Neural cell (in vitro differentiated cells): ENCODE measurements around the gene ARHGEF17. TPM values are rescaled to one million over a fixed set of nuclear protein-coding genes. Genes with fewer than 3 reads are reported as not detected.

Source experiments
- H2AFZ ChIP-seq: fragments of 200-600, 300-800 bp; sonication (generic), shearing (Covaris generic); 2 replicates; pipeline ENCODE4 v1.6.0; 2014; ENCODE audit warnings: low read depth, mild to moderate bottlenecking, antibody characterized with exemption, low read length, moderate library complexity
- H3F3A ChIP-seq: fragments of 200-600 bp; shearing (Covaris generic); 2 replicates; pipeline ENCODE4 v1.6.1; 2016; ENCODE audit warnings: mild to moderate bottlenecking, moderate library complexity, mixed read lengths, antibody characterized with exemption, low read length; ENCODE audit not compliant: insufficient read depth, poor library complexity, severe bottlenecking
- H3K27ac ChIP-seq: fragments of 200-600, 300-800 bp; sonication (generic), shearing (Covaris generic); 2 replicates; pipeline ENCODE4 v1.5.1; 2014; ENCODE audit warnings: mild to moderate bottlenecking, low read length, moderate library complexity
- H3K27me3 ChIP-seq: fragments of 300-800, 200-600 bp; sonication (generic), shearing (Covaris generic); 2 replicates; pipeline ENCODE4 v1.6.0; 2014; ENCODE audit warnings: mild to moderate bottlenecking, low read depth, low read length, moderate library complexity; ENCODE audit not compliant: insufficient read depth
- H3K36me3 ChIP-seq: fragments of 300-800, 200-600 bp; sonication (generic), shearing (Covaris generic); 2 replicates; pipeline ENCODE4 v1.5.1; 2014; ENCODE audit warnings: mild to moderate bottlenecking, antibody characterized with exemption, low read length, moderate library complexity; ENCODE audit not compliant: insufficient read depth
- H3K4me2 ChIP-seq: fragments of 300-800, 200-600 bp; sonication (generic), shearing (Covaris generic); 2 replicates; pipeline ENCODE4 v1.6.0; 2014; ENCODE audit warnings: mild to moderate bottlenecking, low read length
- H3K4me3 ChIP-seq: fragments of 300-800, 200-600 bp; sonication (generic), shearing (Covaris generic); 2 replicates; pipeline ENCODE4 v1.5.1; 2014; ENCODE audit warnings: mild to moderate bottlenecking, low read length, moderate library complexity
- H3K79me2 ChIP-seq: fragments of 200-600 bp; shearing (Covaris generic); replicated peaks from 2 replicates; pipeline ENCODE4 v1.6.0; 2014; ENCODE audit warnings: mild to moderate bottlenecking, low read length, moderate library complexity; ENCODE audit not compliant: insufficient read depth
- H3K9ac ChIP-seq: fragments of 300-800, 200-600 bp; sonication (generic), shearing (Covaris generic); 2 replicates; pipeline ENCODE4 v1.6.1; 2016; ENCODE audit warnings: mild to moderate bottlenecking, low read length, mixed read lengths
- H3K9me2 ChIP-seq: fragments of 200-600 bp; shearing (Covaris generic); 2 replicates; pipeline ENCODE4 v1.6.1; 2016; ENCODE audit warnings: mild to moderate bottlenecking, low read length, mixed read lengths; ENCODE audit not compliant: insufficient read depth
- H3K9me3 ChIP-seq: fragments of 200-600, 300-800 bp; sonication (generic), shearing (Covaris generic); 2 replicates; pipeline ENCODE4 v1.6.1; 2016; ENCODE audit warnings: mild to moderate bottlenecking, mixed run types, low read length, moderate library complexity, mixed read lengths
- H4K20me1 ChIP-seq: fragments of 200-600 bp; shearing (Covaris generic); 2 replicates; pipeline ENCODE4 v1.6.1; 2016; ENCODE audit warnings: mild to moderate bottlenecking, mixed run types; ENCODE audit not compliant: insufficient read depth
- CTCF ChIP-seq: fragments of 450-650 bp; IDR thresholded peaks from 2 replicates; pipeline ENCODE4 v1.5.1; 2014; ENCODE audit warnings: antibody characterized with exemption, mild to moderate bottlenecking, moderate library complexity; ENCODE audit not compliant: poor library complexity, severe bottlenecking
- EP300 ChIP-seq: fragments of 450-650 bp; conservative IDR thresholded peaks from 2 replicates; pipeline ENCODE4 v1.6.1; 2014; ENCODE audit warnings: antibody characterized with exemption, mild to moderate bottlenecking, moderate library complexity; ENCODE audit not compliant: poor library complexity, severe bottlenecking
- EZH2 ChIP-seq: fragments of 200-600, 300-800 bp; shearing (Covaris generic), sonication (generic); IDR thresholded peaks from 2 replicates; pipeline ENCODE4 v1.6.1; 2014; ENCODE audit warnings: antibody characterized with exemption, low read length, borderline replicate concordance, mild to moderate bottlenecking; ENCODE audit not compliant: insufficient read depth, poor library complexity, severe bottlenecking
- MXI1 ChIP-seq: fragments of 450-650 bp; conservative IDR thresholded peaks from 2 replicates; pipeline ENCODE4 v1.6.1; 2014; ENCODE audit warnings: antibody characterized with exemption, mild to moderate bottlenecking; ENCODE audit not compliant: poor library complexity, severe bottlenecking
- POLR2AphosphoS5 ChIP-seq: IDR thresholded peaks from 2 replicates; pipeline ENCODE4 v1.6.1; 2012
- RAD21 ChIP-seq: fragments of 450-650 bp; conservative IDR thresholded peaks from 2 replicates; pipeline ENCODE4 v1.6.1; 2014; ENCODE audit warnings: antibody characterized with exemption, mild to moderate bottlenecking, moderate library complexity
- REST ChIP-seq: IDR thresholded peaks from 2 replicates; pipeline ENCODE4 v1.6.1; 2012; ENCODE audit warnings: borderline replicate concordance
- SMC3 ChIP-seq: fragments of 450-650 bp; conservative IDR thresholded peaks from 2 replicates; pipeline ENCODE4 v1.6.1; 2014; ENCODE audit warnings: antibody characterized with exemption, mild to moderate bottlenecking, moderate library complexity; ENCODE audit not compliant: poor library complexity
- TAF1 ChIP-seq: IDR thresholded peaks from 2 replicates; pipeline ENCODE4 v1.6.1; 2012; ENCODE audit warnings: low read depth
- polyA plus RNA-seq: library from polyadenylated mRNA; depleted of rRNA; stranded (reverse); fragments of >200 nt; gene quantifications from 2 replicates; pipeline ENCODE4 v1.2.3, GENCODE V29; 2014

ARHGEF17 gene
- polyA plus RNA-seq, 1 donor from 2014 or later = 7.9 TPM

GRCh38 chr11:73393011-73393380, 84.9 kb downstream of the ARHGEF17 start:
- Histone ChIP-seq H3F3A (no peaks in the 10 kb centered on the region), H3K4me2 (no peak overlapping the region), H3K9me2 (no peaks in the 10 kb centered on the region), H4K20me1 (no peaks in the 10 kb centered on the region), H3K36me3 (no peaks in the 10 kb centered on the region), H3K9me3 (no peaks in the 10 kb centered on the region), H3K9ac (no peak overlapping the region), H2AFZ (no peak overlapping the region), H3K79me2 (no peaks in the 10 kb centered on the region), H3K27me3 (no peaks in the 10 kb centered on the region), H3K4me3 (no peak overlapping the region), H3K27ac (no peak overlapping the region)
- TF ChIP-seq CTCF = no peak
- TF ChIP-seq SMC3 = no peak
- no peak for TF ChIP-seq EZH2
- no peak for TF ChIP-seq TAF1

GRCh38 chr11:73393479-73394415, 85.7 kb downstream of the ARHGEF17 start:
- TF ChIP-seq EZH2 (no peak), SMC3 (peak; percentile 88), MXI1 (no peak), EP300 (no peak), REST (no peak), CTCF (peak; percentile 92), POLR2AphosphoS5 (no peak), RAD21 (peak; percentile 87), TAF1 (no peak)
- no peaks in the 10 kb centered on the region for H3K27me3 ChIP-seq
- no peaks in the 10 kb centered on the region for H3K79me2 ChIP-seq
- H3K27ac ChIP-seq = no peak overlapping the region
- H2AFZ ChIP-seq = no peak overlapping the region
- no peaks in the 10 kb centered on the region for H3K9me3 ChIP-seq
- no peak overlapping the region for H3K4me3 ChIP-seq
- H3K9me2 ChIP-seq = no peaks in the 10 kb centered on the region
- no peaks in the 10 kb centered on the region for H3F3A ChIP-seq
- H3K36me3 ChIP-seq = no peaks in the 10 kb centered on the region
- H4K20me1 ChIP-seq = no peaks in the 10 kb centered on the region
- H3K9ac ChIP-seq = peak overlapping the region; percentile 23
- no peak overlapping the region for H3K4me2 ChIP-seq
